ENCODE measurements around the gene SMAD5.

The SMAD5 gene

GRCh38 chr5:136159457-136159856 is 26.8 kb downstream of the SMAD5 start:
- no peak for DNase-seq

- DNase-seq: no peak
Measured at GRCh38 chr5:136162008-136162407, 29.4 kb downstream of the SMAD5 start.

GRCh38 chr5:136164226-136164625 is 31.6 kb downstream of the SMAD5 start:
- no peak for DNase-seq

- DNase-seq: no peak
Measured at GRCh38 chr5:136166909-136167308, 34.3 kb downstream of the SMAD5 start.

- DNase-seq: no peak
Measured at GRCh38 chr5:136169218-136169617, 36.6 kb downstream of the SMAD5 start.

GRCh38 chr5:136174021-136174659 is 41.5 kb downstream of the SMAD5 start:
- DNase-seq: no peak

GRCh38 chr5:136182618-136183017 is 50.0 kb downstream of the SMAD5 start:
- no peak for DNase-seq

GRCh38 chr5:136185974-136186665 is 53.5 kb downstream of the SMAD5 start:
- DNase-seq: no peak

GRCh38 chr5:136186796-136187195 is 54.2 kb downstream of the SMAD5 start:
- DNase-seq: no peak

GRCh38 chr5:136188859-136189258 is 56.2 kb downstream of the SMAD5 start:
- DNase-seq: no peak

GRCh38 chr5:136190091-136190720 is 57.6 kb downstream of the SMAD5 start:
- DNase-seq: no peak

- DNase-seq: no peak
Measured at GRCh38 chr5:136190904-136191303, 58.3 kb downstream of the SMAD5 start.

GRCh38 chr5:136191304-136192014 is 58.8 kb downstream of the SMAD5 start:
- no peak for DNase-seq

- DNase-seq: no peak
Measured at GRCh38 chr5:136192015-136192525, 59.4 kb downstream of the SMAD5 start.

GRCh38 chr5:136192526-136193321 is 60.1 kb downstream of the SMAD5 start, which contains the start of gene SMIM32:
SMIM32 (minus strand) TSS chr5:136193162; CDS start chr5:136192524, 638 bp downstream.
- DNase-seq: no peak

GRCh38 chr5:136193322-136193935 is 60.8 kb downstream of the SMAD5 start:
- no peak for DNase-seq

- DNase-seq: no peak
Measured at GRCh38 chr5:136194576-136194975, 61.9 kb downstream of the SMAD5 start.

- no peak for DNase-seq
Measured at GRCh38 chr5:136195971-136196820, 63.6 kb downstream of the SMAD5 start.

GRCh38 chr5:136197462-136198142 is 65.0 kb downstream of the SMAD5 start:
- DNase-seq: no peak

GRCh38 chr5:136198453-136198852 is 65.8 kb downstream of the SMAD5 start:
- no peak for DNase-seq
